SU-DHL-6 (cell line): ENCODE results near the gene EIF2AK2.

Experiments used
- H2AFZ ChIP-seq: fragments of 200-600 bp; sonication (generic); 2 replicates; pipeline ENCODE4 v1.6.1; 2014; ENCODE audit warnings: low read depth, mild to moderate bottlenecking, moderate library complexity, mixed read lengths, antibody characterized with exemption, low read length; ENCODE audit not compliant: severe bottlenecking
- H3F3A ChIP-seq: fragments of 200-600 bp; shearing (Covaris generic); 2 replicates; pipeline ENCODE4 v1.6.0; 2016; ENCODE audit warnings: antibody characterized with exemption, mild to moderate bottlenecking; ENCODE audit not compliant: insufficient read depth
- H3K27ac ChIP-seq: fragments of 200-600 bp; sonication (generic); 2 replicates; pipeline ENCODE4 v1.5.1; 2016; ENCODE audit warnings: low read depth, mild to moderate bottlenecking, low read length, moderate library complexity, mixed read lengths
- H3K27me3 ChIP-seq: fragments of 200-600 bp; sonication (generic), shearing (Covaris generic); 2 replicates; pipeline ENCODE4 v1.6.0; 2014; ENCODE audit warnings: mild to moderate bottlenecking, low read length
- H3K36me3 ChIP-seq: fragments of 200-600 bp; sonication (generic); 2 replicates; pipeline ENCODE4 v1.6.1; 2014; ENCODE audit warnings: mild to moderate bottlenecking, low read length, mixed read lengths
- H3K4me2 ChIP-seq: fragments of 300-600, 200-600 bp; shearing (Covaris generic), sonication (generic); 2 replicates; pipeline ENCODE4 v1.6.0; 2014; ENCODE audit warnings: low read length, low read depth, mild to moderate bottlenecking; ENCODE audit not compliant: poor library complexity, severe bottlenecking
- H3K4me3 ChIP-seq: fragments of 200-600 bp; sonication (generic); 2 replicates; pipeline ENCODE4 v1.5.1; 2014; ENCODE audit warnings: antibody characterized with exemption, low read length, mild to moderate bottlenecking, mixed read lengths; ENCODE audit not compliant: insufficient read depth, poor library complexity, severe bottlenecking
- H3K79me2 ChIP-seq: fragments of 200-600 bp; sonication (generic); 2 replicates; pipeline ENCODE4 v1.6.1; 2014; ENCODE audit warnings: mild to moderate bottlenecking, low read length, moderate library complexity; ENCODE audit not compliant: insufficient read depth
- H3K9ac ChIP-seq: fragments of 200-600 bp; sonication (generic); 2 replicates; pipeline ENCODE4 v1.7.0; 2014; ENCODE audit warnings: mild to moderate bottlenecking, low read length
- H3K9me2 ChIP-seq: fragments of 200-600 bp; sonication (generic); replicated peaks from 2 replicates; pipeline ENCODE4 v1.6.1; 2014; ENCODE audit warnings: low read length; ENCODE audit not compliant: insufficient read depth
- H3K9me3 ChIP-seq: fragments of 200-600 bp; sonication (generic); 2 replicates; pipeline ENCODE4 v1.6.1; 2014; ENCODE audit warnings: low read length, mixed read lengths; ENCODE audit not compliant: insufficient read depth
- H4K20me1 ChIP-seq: fragments of 200-600 bp; sonication (generic); 2 replicates; pipeline ENCODE4 v1.6.1; 2014; ENCODE audit warnings: low read depth, mild to moderate bottlenecking, antibody characterized with exemption, low read length, moderate library complexity, mixed read lengths
- CTCF ChIP-seq: fragments of 200-600 bp; sonication (generic); IDR thresholded peaks from one replicate; pipeline ENCODE4 v1.5.1; 2017; ENCODE audit warnings: antibody characterized with exemption, mild to moderate bottlenecking, low read length, moderate library complexity; ENCODE audit not compliant: insufficient read depth, poor library complexity, severe bottlenecking
- EZH2phosphoT487 ChIP-seq: fragments of 200-600 bp; sonication (generic), shearing (Covaris generic); conservative IDR thresholded peaks from 2 replicates; pipeline ENCODE4 v1.6.1; 2018; ENCODE audit warnings: mild to moderate bottlenecking, antibody characterized with exemption, low read length, moderate library complexity, mixed read lengths

EIF2AK2 gene

GRCh38 chr2:37059841-37060240, 96.9 kb downstream of the EIF2AK2 start:
- no peaks in the 10 kb centered on the region for H3K9me2 ChIP-seq
- no peaks in the 10 kb centered on the region for H3K27me3 ChIP-seq
- no peak for TF ChIP-seq EZH2phosphoT487
- TF ChIP-seq CTCF: no peak
- peaks cover 47% of the 10 kb centered on the region for H3K36me3 ChIP-seq
- no peaks in the 10 kb centered on the region for H3K9me3 ChIP-seq
- H4K20me1 ChIP-seq: no peaks in the 10 kb centered on the region
- no peak overlapping the region for H3K4me2 ChIP-seq
- no peak overlapping the region for H3K4me3 ChIP-seq
- H3K27ac ChIP-seq: no peak overlapping the region
- H3K9ac ChIP-seq: no peak overlapping the region
- H3K79me2 ChIP-seq: no peaks in the 10 kb centered on the region
- H3F3A ChIP-seq: peaks cover 8% of the 10 kb centered on the region; the same call in 1 of the 2 replicates
- H2AFZ ChIP-seq: no peak overlapping the region

GRCh38 chr2:37052600-37053332, 104.0 kb downstream of the EIF2AK2 start:
- H3K36me3 ChIP-seq: peaks cover 31% of the 10 kb centered on the region
- H3K4me3 ChIP-seq: no peak overlapping the region
- H3K27me3 ChIP-seq: no peaks in the 10 kb centered on the region
- H3K9ac ChIP-seq: no peak overlapping the region
- no peaks in the 10 kb centered on the region; the same call in 1 of the 2 replicates for H3F3A ChIP-seq
- no peaks in the 10 kb centered on the region for H3K79me2 ChIP-seq
- H4K20me1 ChIP-seq: no peaks in the 10 kb centered on the region
- H3K9me3 ChIP-seq: no peaks in the 10 kb centered on the region
- no peak for TF ChIP-seq CTCF
- no peak for TF ChIP-seq EZH2phosphoT487
- no peak overlapping the region for H3K27ac ChIP-seq
- H3K9me2 ChIP-seq: no peaks in the 10 kb centered on the region
- no peak overlapping the region for H3K4me2 ChIP-seq
- H2AFZ ChIP-seq: no peak overlapping the region
